ENCODE results near the gene MLX.

DNA sequence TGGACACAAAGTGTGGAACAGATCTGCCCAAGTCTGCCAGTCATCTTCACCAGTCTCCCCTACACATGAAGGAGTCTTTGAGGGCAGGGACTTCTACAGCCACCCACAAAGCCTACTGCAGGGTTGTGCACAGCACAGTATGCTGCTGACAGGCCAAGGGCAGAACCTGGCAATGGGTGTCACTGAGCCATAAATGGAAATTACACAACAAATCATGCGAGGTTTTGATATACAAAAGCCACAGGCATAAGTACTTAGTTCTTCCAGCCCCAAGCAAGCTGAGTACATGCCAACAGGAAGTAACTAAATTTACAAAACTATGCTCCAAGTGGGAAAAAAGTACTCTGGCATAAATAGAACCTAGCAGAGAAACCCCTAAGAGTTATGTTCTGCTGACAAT lies 18.5 kb downstream of the MLX start:
- TF ChIP-seq, protein P1, sequence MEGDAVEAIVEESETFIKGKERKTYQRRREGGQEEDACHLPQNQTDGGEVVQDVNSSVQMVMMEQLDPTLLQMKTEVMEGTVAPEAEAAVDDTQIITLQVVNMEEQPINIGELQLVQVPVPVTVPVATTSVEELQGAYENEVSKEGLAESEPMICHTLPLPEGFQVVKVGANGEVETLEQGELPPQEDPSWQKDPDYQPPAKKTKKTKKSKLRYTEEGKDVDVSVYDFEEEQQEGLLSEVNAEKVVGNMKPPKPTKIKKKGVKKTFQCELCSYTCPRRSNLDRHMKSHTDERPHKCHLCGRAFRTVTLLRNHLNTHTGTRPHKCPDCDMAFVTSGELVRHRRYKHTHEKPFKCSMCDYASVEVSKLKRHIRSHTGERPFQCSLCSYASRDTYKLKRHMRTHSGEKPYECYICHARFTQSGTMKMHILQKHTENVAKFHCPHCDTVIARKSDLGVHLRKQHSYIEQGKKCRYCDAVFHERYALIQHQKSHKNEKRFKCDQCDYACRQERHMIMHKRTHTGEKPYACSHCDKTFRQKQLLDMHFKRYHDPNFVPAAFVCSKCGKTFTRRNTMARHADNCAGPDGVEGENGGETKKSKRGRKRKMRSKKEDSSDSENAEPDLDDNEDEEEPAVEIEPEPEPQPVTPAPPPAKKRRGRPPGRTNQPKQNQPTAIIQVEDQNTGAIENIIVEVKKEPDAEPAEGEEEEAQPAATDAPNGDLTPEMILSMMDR (conservative IDR thresholded peaks at IDR 0.05 in 1 of 2, IDR thresholded peaks at IDR 0.05 in 1 of 2; ENCODE audit: low read depth in 1 of 2, low read length in 2 of 2) = no peak
- TF ChIP-seq EZH2 (IDR thresholded peaks at IDR 0.05; ENCODE audit: low read length, missing control alignments) = no peak

Measured in fibroblast of lung (primary cell).